Epidermal melanocyte (primary cell): ENCODE results near the gene STAG3.
"Not testable (repeated sequence)": the region's sequence is repeated elsewhere in the genome, so short reads cannot be mapped to it uniquely, and the experiment has no call there.

ENCODE experiments used
- DNase-seq: peaks from one replicate; pipeline ENCODE4 v3.0.0; 2011; ENCODE audit warnings: low spot score; ENCODE audit not compliant: insufficient read length

Gene STAG3

DNA sequence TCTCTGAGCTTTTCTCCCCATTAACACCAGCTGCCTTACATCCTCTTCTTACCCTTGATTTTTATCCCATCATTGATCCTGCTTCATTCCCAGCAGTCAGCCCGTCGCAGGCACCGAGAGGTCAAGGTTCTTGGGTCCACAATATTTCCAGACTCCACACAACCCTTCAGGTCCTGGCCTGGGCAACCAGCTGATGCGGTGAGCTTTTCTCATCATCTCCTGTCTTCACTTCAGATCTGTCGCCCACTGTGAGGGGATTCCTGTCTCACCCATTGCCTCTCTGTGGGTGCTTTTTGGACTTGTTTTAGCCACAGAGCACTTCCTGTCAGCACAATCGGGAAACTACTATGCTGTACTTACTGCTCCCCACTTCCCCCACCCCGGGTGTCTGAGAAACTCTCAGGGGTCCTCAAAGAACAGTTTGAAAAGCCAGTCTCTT is 33.6 kb downstream of the STAG3 start:
- no peak for DNase-seq

- no peak for DNase-seq
These were observed 35.0 kb downstream of the STAG3 start for GRCh38 chr7:100212631-100213286.

DNA sequence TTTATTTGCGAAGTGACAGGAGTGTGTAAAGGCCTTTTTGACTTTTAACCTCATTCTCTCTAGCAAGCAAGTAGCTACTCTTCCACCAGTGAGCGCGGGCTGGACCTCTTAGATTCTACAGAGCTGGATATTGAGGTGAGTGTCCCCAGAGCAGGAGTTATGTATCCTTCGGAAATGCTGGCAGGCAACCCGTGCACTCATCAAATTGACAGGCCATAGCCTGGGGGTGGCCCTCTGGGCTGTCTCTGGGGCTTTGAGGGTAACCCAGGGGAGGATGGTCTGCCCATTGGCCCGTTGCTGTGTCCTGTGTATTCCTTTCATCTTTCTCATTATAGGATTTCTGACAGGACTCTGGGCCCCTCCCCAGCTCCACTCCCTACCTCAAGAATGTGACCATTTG is 36.0 kb downstream of the STAG3 start:
- no peak for DNase-seq

DNA sequence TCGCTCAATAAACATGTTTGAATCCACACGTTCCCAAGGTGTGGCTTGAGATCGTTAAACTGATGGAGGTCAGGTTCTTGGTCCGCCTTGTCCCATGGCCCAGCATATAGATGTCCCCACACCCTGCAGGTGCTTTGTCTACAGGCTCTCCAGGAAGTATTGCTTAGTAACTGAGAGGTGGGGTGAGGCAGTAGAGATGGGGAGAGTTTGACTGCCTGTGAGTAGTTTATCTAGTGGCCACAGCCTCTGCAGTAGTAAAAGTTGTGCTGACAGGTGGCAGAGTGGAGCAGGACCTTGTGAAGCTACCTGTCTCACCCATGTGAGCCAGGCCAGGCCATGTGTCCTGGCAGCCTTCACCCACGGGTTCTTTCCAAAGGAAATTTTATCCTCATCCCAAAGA is 36.6 kb downstream of the STAG3 start:
- DNase-seq, result not testable (repeated sequence)

- DNase-seq, result no peak
These were observed 38.2 kb downstream of the STAG3 start for GRCh38 chr7:100215895-100216294.

- DNase-seq, result not testable (repeated sequence)
These were observed 40.2 kb downstream of the STAG3 start for GRCh38 chr7:100217934-100218333.

GRCh38 chr7:100219271-100219737 is 41.6 kb downstream of the STAG3 start:
- no peak for DNase-seq

DNA sequence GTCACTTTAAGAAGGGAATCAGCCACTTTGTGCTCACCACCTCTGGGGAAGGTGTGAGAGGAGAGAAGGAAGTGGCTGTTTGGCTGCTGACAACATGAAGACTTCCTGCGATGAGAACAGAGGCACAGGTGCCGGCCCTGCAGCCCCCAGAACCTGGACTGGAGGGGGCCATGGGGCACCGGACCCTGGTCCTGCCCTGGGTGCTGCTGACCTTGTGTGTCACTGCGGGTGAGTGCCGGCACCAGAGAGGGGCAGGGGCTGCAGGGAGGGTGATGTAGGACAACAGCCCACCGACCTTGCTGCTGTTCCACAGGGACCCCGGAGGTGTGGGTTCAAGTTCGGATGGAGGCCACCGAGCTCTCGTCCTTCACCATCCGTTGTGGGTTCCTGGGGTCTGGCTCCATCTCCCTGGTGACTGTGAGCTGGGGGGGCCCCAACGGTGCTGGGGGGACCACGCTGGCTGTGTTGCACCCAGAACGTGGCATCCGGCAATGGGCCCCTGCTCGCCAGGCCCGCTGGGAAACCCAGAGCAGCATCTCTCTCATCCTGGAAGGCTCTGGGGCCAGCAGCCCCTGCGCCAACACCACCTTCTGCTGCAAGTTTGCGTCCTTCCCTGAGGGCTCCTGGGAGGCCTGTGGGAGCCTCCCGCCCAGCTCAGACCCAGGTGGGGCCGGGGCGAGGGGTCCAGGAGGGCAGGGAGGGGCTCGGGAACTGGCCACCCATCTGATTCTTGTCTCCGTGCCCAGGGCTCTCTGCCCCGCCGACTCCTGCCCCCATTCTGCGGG is 42.3 kb downstream of the STAG3 start, which contains the start of gene PVRIG:
PVRIG (plus strand) TSS at position 149 of the 785 bp plus-strand sequence; CDS start at position 171, 22 bp downstream.
- not testable (repeated sequence) for DNase-seq

- DNase-seq, result no peak
These were observed 43.0 kb downstream of the STAG3 start for GRCh38 chr7:100220586-100221230.

- no peak for DNase-seq
These were observed 43.6 kb downstream of the STAG3 start for GRCh38 chr7:100221231-100221718.

DNA sequence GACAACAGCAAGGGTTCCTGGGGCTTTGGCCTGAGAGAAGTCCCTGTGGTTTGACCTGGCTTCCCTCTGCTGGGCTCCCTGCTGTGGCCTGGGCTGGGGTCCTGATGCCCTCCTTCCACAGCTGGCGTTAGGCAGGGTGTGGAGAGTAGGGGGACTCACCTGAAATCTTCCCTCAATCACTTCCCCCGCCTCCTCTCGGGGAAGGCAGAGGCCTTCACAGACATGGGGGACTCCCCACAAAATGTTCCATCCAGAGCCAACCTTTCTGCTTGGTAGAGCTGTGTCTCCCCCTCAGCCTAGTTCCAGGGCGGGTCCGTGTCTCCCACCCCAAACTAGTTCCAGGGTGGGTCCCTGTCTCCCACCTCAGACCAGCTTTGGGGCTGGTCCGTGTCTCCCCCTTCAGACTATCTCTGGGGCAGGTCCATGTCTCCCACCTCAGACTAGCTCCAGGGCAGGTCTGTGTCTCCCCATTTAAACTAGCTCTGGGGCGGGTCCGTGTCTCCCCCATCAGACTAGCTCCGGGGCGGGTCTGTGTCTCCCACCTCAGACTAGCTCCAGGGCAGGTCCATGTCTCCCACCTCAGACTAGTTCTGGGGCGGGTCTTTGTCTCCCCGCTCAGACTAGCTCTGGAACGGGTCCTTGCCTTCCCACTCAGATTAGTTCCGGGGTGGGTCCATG is 44.2 kb downstream of the STAG3 start:
- no peak for DNase-seq

DNA sequence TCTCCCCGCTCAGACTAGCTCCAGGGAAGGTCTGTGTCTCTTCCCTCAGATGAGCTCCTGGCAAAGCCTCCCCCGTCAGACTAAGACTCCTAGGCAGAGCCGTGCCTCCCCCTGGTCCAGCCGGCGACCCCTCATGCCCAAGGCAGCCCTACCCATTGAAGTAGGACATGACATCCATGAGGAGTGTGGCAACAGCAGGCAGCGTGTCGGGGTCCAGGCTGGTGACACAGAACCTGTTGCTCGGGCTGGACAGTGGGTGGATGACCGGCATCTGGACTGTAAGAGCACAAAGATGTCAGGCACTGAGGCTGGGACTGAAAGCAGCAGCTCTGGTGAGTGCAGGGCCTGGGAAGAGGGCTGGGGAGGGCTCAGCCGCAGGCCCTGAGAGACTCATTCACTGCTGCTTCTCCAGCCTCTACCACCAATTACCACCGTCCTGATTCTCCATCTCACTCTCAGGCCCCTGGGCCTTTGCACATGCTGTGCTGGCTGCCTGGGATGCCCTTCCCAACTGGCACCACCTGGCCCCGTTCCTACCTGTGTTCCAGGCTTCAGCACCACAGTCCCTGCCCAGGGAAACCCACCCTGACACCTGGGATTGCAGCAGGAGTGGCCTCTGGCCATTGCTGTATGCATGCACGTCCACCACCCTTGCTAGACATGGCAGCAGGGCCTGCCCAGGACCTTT is 44.9 kb downstream of the STAG3 start:
- no peak for DNase-seq

- DNase-seq, result not testable (repeated sequence)
These were observed 45.7 kb downstream of the STAG3 start for GRCh38 chr7:100223376-100223927.

DNA sequence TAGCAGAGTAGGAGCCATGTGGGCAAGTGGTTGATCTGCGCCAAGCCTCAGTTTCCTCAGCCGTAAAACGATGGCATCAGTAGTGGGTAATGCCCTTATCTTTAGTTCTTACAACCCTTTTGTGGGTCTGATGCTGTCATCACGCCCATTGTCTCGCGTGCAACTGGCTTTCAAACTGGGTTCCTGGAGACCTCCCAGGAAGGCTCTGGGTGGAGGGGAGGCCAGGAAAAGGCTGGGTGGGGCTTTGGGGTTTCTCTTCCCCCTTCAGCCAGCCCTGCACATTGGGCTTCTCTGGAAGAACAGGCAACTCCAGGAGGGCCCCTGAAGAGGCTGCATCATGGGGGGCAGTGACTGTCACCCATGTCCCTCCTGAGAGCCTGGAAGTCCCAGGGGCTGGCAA is 47.2 kb downstream of the STAG3 start:
- not testable (repeated sequence) for DNase-seq

GRCh38 chr7:100234660-100235317 is 57.1 kb downstream of the STAG3 start:
- not testable (repeated sequence) for DNase-seq

GRCh38 chr7:100239975-100240374 is 62.3 kb downstream of the STAG3 start:
- not testable (repeated sequence) for DNase-seq

DNA sequence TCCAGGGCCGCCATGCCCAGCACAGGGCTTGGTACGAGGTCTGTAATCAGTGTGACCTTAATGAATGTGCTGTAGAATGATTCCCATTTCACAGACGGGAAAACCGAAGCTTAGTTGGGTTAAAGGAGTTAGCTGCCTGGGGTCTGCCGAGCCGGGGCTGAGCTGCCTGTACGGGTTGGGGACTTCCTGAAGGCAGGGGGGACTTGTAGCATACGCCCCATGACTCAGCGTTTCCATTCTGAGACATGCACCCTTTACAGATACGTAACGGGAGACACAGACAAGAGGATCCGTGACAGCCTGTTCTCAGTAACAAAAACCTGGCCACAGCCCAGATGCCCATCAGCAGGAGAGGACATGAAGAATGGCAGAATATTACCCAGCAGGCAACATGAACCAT is 65.7 kb downstream of the STAG3 start:
- not testable (repeated sequence) for DNase-seq

DNA sequence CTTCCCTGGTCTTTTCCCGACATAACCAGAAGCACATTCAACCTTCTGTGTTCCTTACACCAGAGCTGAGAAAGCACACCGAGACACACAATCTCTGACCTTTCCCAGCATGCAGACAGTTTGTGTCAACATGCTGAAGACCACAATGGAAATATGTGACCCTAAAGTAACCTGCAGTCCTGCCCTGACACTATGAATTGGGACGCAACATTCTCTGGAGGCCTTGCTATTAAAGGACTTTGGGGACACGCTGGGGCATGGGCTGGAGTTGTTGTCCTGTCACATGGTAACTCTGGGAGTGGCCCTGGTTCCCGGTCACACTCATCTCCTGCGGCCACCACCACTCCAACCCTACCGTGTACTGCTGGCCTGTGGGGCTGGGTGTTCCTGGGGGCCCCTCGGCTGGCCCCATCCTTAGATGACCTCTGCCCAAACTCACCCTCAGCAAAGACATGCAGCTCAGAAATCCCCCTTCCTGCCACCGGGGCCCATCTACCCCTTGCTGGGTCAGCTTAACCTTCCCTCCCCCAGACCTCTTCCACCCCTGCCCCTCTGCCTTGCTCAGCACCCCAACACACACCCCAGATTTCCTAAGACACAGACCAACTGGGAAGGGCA is 67.4 kb downstream of the STAG3 start:
- not testable (repeated sequence) for DNase-seq

DNA sequence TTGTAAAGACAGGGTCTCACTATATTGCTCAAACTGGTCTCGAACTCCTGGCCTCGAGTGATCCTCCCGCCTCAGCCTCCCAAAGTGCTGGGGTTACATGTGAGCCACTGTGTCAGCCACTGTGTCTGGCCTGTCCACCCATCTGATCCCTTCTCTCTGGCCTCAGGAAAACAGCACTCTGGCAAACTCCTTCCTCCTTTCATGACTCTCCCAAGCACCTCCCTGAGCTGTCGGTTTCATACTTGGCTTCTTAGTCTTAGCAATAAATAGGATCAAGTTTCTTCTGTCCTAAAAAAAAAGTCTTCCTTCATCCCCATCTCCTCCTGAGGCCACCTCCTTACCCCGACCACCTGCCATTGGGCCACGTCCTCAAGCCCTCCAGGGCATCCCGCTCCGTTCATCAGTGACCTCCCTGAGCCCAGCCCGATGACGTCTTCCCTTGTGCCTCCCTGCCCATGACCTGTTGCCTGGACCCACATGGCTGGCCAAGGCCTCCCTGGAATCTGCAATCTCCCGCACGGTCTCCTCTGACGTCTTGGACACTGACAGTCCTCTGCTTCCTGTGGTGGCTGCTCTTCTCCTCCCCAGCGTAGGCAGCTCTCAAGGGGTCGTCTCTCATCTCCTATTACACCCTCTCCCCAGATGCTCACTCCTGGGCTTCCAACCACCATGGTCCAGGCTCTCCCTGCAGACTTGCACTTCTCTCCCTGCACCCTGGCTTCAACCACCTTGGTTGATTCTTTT is 68.6 kb downstream of the STAG3 start:
- not testable (repeated sequence) for DNase-seq
